SK-N-SH treated with all-trans-retinoic acid at 6 μM for 48 hours (cell line): Measurements from ENCODE around the gene GON7.

Experiments used
- ATAC-seq: fragments of 200-7000 bp; cut with Tn5 transposase; 3 replicates; pipeline ENCODE4 v1.9.1; 2020; ENCODE audit warnings: mild to moderate bottlenecking, moderate library complexity
- ARNTL ChIP-seq: fragments of 450-650 bp; formaldehyde crosslinking; IDR thresholded peaks from 2 replicates; pipeline ENCODE4 v1.5.0; 2020; ENCODE audit warnings: low read depth, mild to moderate bottlenecking, moderate library complexity, borderline replicate concordance
- BACH2 ChIP-seq: fragments of 250-450 bp; sonication (Bioruptor Pico); IDR thresholded peaks from 2 replicates; pipeline ENCODE4 v1.9.0; 2021; ENCODE audit warnings: mild to moderate bottlenecking, borderline replicate concordance
- CSDC2 ChIP-seq: fragments of 250-450 bp; sonication (Bioruptor Pico); IDR thresholded peaks from 2 replicates; pipeline ENCODE4 v1.5.0; 2020; ENCODE audit warnings: mild to moderate bottlenecking, moderate library complexity
- CSRNP3 ChIP-seq: fragments of 250-450 bp; sonication (Bioruptor Pico); IDR thresholded peaks from 2 replicates; pipeline ENCODE4 v1.5.1; 2021; ENCODE audit warnings: mild to moderate bottlenecking, moderate library complexity
- ESRRG ChIP-seq: fragments of 250-450 bp; sonication (Bioruptor Pico); IDR thresholded peaks from 2 replicates; pipeline ENCODE4 v1.6.1; 2021; ENCODE audit warnings: mild to moderate bottlenecking
- GLIS3 ChIP-seq: fragments of 250-450 bp; sonication (Bioruptor Pico); IDR thresholded peaks from 2 replicates; pipeline ENCODE4 v1.5.0; 2020; ENCODE audit warnings: mild to moderate bottlenecking, moderate library complexity
- ISL1 ChIP-seq: fragments of 250-450 bp; sonication (Bioruptor Pico); IDR thresholded peaks from 2 replicates; pipeline ENCODE4 v2.1.2; 2022; ENCODE audit warnings: mild to moderate bottlenecking, moderate library complexity
- OSR1 ChIP-seq: fragments of 250-450 bp; sonication (Bioruptor Pico); IDR thresholded peaks from 2 replicates; pipeline ENCODE4 v1.8.0; 2022; ENCODE audit warnings: moderate library complexity, mild to moderate bottlenecking, inconsistent platforms
- PATZ1 ChIP-seq: fragments of 250-450 bp; sonication (Bioruptor Pico); IDR thresholded peaks from 2 replicates; pipeline ENCODE4 v1.8.0; 2020; ENCODE audit warnings: mild to moderate bottlenecking, moderate library complexity, borderline replicate concordance
- PPARA ChIP-seq: fragments of 250-450 bp; sonication (Bioruptor Pico); IDR thresholded peaks from 2 replicates; pipeline ENCODE4 v1.5.0; 2020; ENCODE audit warnings: mild to moderate bottlenecking, borderline replicate concordance
- RARB ChIP-seq: fragments of 250-450 bp; sonication (Bioruptor Pico); IDR thresholded peaks from 2 replicates; pipeline ENCODE4 v1.8.0; 2021; ENCODE audit warnings: mild to moderate bottlenecking, moderate library complexity
- SNAI2 ChIP-seq: fragments of 250-450 bp; sonication (Bioruptor Pico); IDR thresholded peaks from 2 replicates; pipeline ENCODE4 v1.5.0; 2020; ENCODE audit warnings: mild to moderate bottlenecking, moderate library complexity
- TCF4 ChIP-seq: fragments of 250-450 bp; sonication (Bioruptor Pico); IDR thresholded peaks from 2 replicates; pipeline ENCODE4 v1.8.0; 2021; ENCODE audit warnings: mild to moderate bottlenecking, moderate library complexity, borderline replicate concordance
- TOX ChIP-seq: fragments of 250-450 bp; sonication (Bioruptor Pico); IDR thresholded peaks from 2 replicates; pipeline ENCODE4 v1.8.0; 2021; ENCODE audit warnings: mild to moderate bottlenecking, moderate library complexity, borderline replicate concordance
- TSHZ2 ChIP-seq: fragments of 250-450 bp; sonication (Bioruptor Pico); IDR thresholded peaks from 2 replicates; pipeline ENCODE4 v1.5.0; 2020; ENCODE audit warnings: mild to moderate bottlenecking, moderate library complexity
- ZC3H10 ChIP-seq: fragments of 250-450 bp; sonication (Bioruptor Pico); IDR thresholded peaks from 2 replicates; pipeline ENCODE4 v1.5.1; 2021; ENCODE audit warnings: mild to moderate bottlenecking, moderate library complexity
- ZFP3 ChIP-seq: fragments of 250-450 bp; sonication (Bioruptor Pico); IDR thresholded peaks from 2 replicates; pipeline ENCODE4 v1.5.0; 2020; ENCODE audit warnings: mild to moderate bottlenecking, moderate library complexity
- ZFP30 ChIP-seq: fragments of 450-650 bp; formaldehyde crosslinking; IDR thresholded peaks from 2 replicates; pipeline ENCODE4 v1.5.0; 2022; ENCODE audit warnings: mild to moderate bottlenecking, moderate library complexity
- ZNF565 ChIP-seq: fragments of 450-650 bp; formaldehyde crosslinking; conservative IDR thresholded peaks from 2 replicates; pipeline ENCODE4 v1.5.0; 2020; ENCODE audit warnings: low read depth, mild to moderate bottlenecking, moderate library complexity
- ZNF70 ChIP-seq: fragments of 450-650 bp; formaldehyde crosslinking; IDR thresholded peaks from 2 replicates; pipeline ENCODE4 v1.5.0; 2020; ENCODE audit warnings: mild to moderate bottlenecking, moderate library complexity
- ZNF8 ChIP-seq: fragments of 450-650 bp; formaldehyde crosslinking; IDR thresholded peaks from 2 replicates; pipeline ENCODE4 v1.5.0; 2020; ENCODE audit warnings: mild to moderate bottlenecking, moderate library complexity
- TF ChIP-seq, protein P1 (sequence below): fragments of 250-450 bp; sonication (Bioruptor Pico); IDR thresholded peaks from 2 replicates; pipeline ENCODE4 v1.8.0; 2021; ENCODE audit warnings: low read depth, mild to moderate bottlenecking, moderate library complexity, borderline replicate concordance
- TF ChIP-seq, protein P2 (sequence below): fragments of 250-450 bp; sonication (Bioruptor Pico); IDR thresholded peaks from 2 replicates; pipeline ENCODE4 v1.5.1; 2020; ENCODE audit warnings: low read depth, mild to moderate bottlenecking, moderate library complexity

GON7 gene

GRCh38 chr14:93214598-93214997 lies 7.7 kb upstream of the GON7 start:
- ATAC-seq = no peak
- TF ChIP-seq OSR1 (CRISPR knock-in tag) (no peak), BACH2 (no peak), TSHZ2 (CRISPR knock-in tag) (no peak), ZNF565 (CRISPR knock-in tag) (no peak), ESRRG (no peak), ZFP3 (no peak), ZNF8 (CRISPR knock-in tag) (no peak), GLIS3 (CRISPR knock-in tag) (no peak), RARB (CRISPR knock-in tag) (no peak), ZC3H10 (CRISPR knock-in tag) (no peak), PPARA (CRISPR knock-in tag) (no peak), PATZ1 (CRISPR knock-in tag) (no peak), TOX (CRISPR knock-in tag) (no peak)
- TF ChIP-seq, protein P1, sequence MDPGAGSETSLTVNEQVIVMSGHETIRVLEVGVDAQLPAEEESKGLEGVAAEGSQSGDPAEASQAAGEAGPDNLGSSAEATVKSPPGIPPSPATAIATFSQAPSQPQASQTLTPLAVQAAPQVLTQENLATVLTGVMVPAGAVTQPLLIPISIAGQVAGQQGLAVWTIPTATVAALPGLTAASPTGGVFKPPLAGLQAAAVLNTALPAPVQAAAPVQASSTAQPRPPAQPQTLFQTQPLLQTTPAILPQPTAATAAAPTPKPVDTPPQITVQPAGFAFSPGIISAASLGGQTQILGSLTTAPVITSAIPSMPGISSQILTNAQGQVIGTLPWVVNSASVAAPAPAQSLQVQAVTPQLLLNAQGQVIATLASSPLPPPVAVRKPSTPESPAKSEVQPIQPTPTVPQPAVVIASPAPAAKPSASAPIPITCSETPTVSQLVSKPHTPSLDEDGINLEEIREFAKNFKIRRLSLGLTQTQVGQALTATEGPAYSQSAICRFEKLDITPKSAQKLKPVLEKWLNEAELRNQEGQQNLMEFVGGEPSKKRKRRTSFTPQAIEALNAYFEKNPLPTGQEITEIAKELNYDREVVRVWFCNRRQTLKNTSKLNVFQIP (CRISPR knock-in tag) = no peak
- TF ChIP-seq, protein P2, sequence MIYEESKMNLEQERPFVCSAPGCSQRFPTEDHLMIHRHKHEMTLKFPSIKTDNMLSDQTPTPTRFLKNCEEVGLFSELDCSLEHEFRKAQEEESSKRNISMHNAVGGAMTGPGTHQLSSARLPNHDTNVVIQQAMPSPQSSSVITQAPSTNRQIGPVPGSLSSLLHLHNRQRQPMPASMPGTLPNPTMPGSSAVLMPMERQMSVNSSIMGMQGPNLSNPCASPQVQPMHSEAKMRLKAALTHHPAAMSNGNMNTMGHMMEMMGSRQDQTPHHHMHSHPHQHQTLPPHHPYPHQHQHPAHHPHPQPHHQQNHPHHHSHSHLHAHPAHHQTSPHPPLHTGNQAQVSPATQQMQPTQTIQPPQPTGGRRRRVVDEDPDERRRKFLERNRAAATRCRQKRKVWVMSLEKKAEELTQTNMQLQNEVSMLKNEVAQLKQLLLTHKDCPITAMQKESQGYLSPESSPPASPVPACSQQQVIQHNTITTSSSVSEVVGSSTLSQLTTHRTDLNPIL (CRISPR knock-in tag) = no peak

DNA sequence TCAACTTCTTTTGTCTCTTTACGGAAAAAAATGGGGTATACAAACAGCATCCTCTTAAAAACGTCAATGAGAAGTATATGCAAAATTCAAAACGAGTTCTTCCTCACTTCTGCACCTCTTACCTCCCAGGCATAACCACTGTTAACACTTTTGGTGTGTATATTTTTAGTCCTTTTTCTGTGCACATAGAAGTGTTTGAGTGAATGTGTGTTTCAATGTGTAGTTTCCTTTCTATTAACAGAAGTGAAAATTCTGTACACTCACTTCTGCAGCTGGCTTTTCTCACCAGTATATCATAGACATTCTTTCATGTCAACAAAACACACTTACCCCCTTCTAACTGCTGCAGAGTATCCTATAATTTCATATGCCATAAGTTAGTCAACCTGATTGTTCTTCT lies 5.6 kb upstream of the GON7 start:
- TF ChIP-seq, protein P2 (CRISPR knock-in tag) = no peak
- TF ChIP-seq CSRNP3 (CRISPR knock-in tag) (no peak), RARB (CRISPR knock-in tag) (no peak), ZNF70 (CRISPR knock-in tag) (no peak), CSDC2 (CRISPR knock-in tag) (no peak), ZFP30 (CRISPR knock-in tag) (no peak), TCF4 (CRISPR knock-in tag) (no peak), TSHZ2 (CRISPR knock-in tag) (no peak), ISL1 (CRISPR knock-in tag) (no peak), PPARA (CRISPR knock-in tag) (no peak), OSR1 (CRISPR knock-in tag) (no peak), ARNTL (no peak), SNAI2 (CRISPR knock-in tag) (no peak), GLIS3 (CRISPR knock-in tag) (no peak), ZC3H10 (CRISPR knock-in tag) (no peak), ZFP3 (no peak)
- no peak for ATAC-seq
